Measurements from ENCODE around the gene MEF2B. TPM values are rescaled to one million over a fixed set of nuclear protein-coding genes. Genes with fewer than 3 reads are reported as not detected.
"Not testable (repeated sequence)": the region's sequence is repeated elsewhere in the genome, so short reads cannot be mapped to it uniquely, and the experiment has no call there.

Gene MEF2B
- total RNA-seq, 1 donor from 2014 or later: 1.4 TPM

DNA sequence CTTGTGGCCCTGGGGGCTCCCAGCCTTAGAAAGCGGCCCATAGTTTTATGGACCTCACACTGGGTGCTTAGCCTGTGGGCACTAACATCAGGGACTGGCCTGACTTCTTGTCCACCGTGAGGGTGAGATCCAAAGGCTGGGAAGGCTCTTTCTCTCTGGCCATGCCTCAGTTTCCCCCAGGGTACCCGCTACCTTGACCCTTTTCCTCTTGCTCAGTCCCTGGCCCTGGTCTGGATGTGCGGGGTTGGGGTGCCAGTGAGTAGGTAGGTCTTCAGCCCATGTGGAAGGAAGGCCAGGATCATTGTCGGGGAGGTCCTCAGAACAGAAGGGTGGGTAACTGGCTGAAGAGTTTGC lies 30.2 kb downstream of the MEF2B start:
- DNase-seq (ENCODE audit: missing footprints) (no peak), ATAC-seq (no peak)
- intact Hi-C loops (cut with DNase I): loop anchor here (1.0 to 2.0 kb wide), 2 partner anchors 77 to 87 kb away; partner anchors contain the start of gene SLC25A42

GRCh38 chr19:19138109-19138981 lies 31.7 kb downstream of the MEF2B start, which contains the start of gene TMEM161A:
Gene TMEM161A, minus strand, starts transcription at chr19:19138478. Its CDS starts 50 bp downstream, at chr19:19138428.
- peak; percentile 98 for DNase-seq (ENCODE audit: missing footprints)
- intact Hi-C loops (cut with DNase I): loop anchor here (2.0 kb wide), 1 partner anchor 76 kb away; the partner anchor contains the start of gene SLC25A42
- ATAC-seq: peak; percentile 97

GRCh38 chr19:19137556-19138108 lies 32.4 kb downstream of the MEF2B start:
- peak; percentile 5 for ATAC-seq
- intact Hi-C loops (cut with DNase I): loop anchor here (2.0 kb wide), 1 partner anchor 75 kb away; the partner anchor contains the start of gene SLC25A42
- no peak for DNase-seq (ENCODE audit: missing footprints)

GRCh38 chr19:19135713-19136112 lies 34.4 kb downstream of the MEF2B start:
- ATAC-seq; DNase-seq (ENCODE audit: missing footprints); intact Hi-C loops (cut with DNase I): not testable (repeated sequence)

DNA sequence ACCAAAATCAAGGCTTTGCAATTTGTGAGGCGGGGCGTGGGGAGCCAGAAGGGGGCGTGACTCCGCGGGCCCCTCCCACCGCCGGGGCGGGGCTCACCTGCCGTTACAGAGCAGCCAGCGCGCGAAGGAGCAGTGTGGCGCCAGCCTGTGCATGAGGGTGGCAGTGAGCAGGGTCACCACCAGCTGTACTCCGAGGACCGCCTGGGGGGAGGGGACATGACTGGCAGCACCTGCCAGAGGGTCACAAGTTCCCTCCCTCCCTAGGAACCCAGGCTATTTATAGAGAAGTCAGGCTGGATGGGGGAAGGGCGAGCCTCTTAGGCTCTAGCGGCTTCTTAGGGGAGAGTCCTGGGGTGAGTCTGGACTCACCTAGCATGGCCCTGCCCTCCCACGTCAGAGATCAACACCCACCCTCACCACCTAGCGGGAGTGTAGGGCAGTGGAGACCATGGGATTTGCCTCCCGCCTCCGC lies 35.3 kb downstream of the MEF2B start:
- intact Hi-C loops (cut with DNase I): no loop called here
- ATAC-seq (peak; percentile 85), DNase-seq (ENCODE audit: missing footprints) (peak; percentile 89)

GRCh38 chr19:19133985-19134384 lies 36.1 kb downstream of the MEF2B start:
- intact Hi-C loops (cut with DNase I): no loop called here
- no peak for ATAC-seq
- no peak for DNase-seq (ENCODE audit: missing footprints)

DNA sequence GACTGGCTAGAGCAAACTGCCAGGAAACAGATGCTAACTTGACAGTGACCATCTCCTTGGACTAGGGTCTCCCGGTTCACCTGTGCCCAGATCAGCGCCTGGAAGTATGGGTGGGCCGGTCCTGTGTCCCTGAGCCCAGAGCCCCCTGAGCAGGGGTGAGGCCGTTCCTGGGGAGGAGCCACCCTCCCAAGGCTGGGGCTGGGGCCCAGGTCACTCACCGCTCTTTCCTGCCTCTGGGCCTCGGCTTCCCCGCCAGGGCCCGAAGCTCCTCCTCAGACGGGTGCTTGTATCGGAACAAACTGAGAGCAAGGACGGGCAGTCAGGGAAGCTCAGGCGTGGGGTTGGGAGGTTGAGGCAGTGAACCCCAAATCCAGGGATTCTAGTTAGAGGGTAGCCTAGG lies 37.2 kb downstream of the MEF2B start:
- DNase-seq (ENCODE audit: missing footprints): no peak
- no peak for ATAC-seq
- intact Hi-C loops (cut with DNase I): no loop called here

DNA sequence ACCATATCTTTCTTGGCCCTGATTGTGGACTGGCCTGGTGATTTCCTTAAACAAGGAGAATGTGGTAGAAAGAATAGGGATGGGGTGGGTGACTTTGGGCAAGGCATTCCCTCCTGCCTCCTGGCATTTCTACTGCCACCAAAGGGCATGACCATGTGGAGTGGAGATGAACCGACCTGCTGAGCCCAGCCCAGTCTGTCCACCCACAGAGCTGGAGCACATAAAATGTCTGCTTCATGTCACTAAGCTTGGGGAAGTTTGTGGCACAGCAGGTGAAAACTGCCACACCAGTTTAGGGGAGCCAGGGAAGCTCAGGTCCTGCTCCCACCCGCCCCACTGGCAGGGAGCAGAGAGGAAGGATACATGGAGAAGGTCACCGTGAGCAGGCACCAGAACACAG lies 38.1 kb downstream of the MEF2B start:
- ATAC-seq: no peak
- no peak for DNase-seq (ENCODE audit: missing footprints)
- intact Hi-C loops (cut with DNase I): no loop called here

- intact Hi-C loops (cut with DNase I): no loop called here
- ATAC-seq: no peak
Observed at GRCh38 chr19:19126102-19126501, 44.0 kb downstream of the MEF2B start.

GRCh38 chr19:19123386-19123785 lies 46.7 kb downstream of the MEF2B start:
- intact Hi-C loops (cut with DNase I): no loop called here
- ATAC-seq (no peak), DNase-seq (ENCODE audit: missing footprints) (no peak)

More at GRCh38 chr19:19126102-19126501, 44.0 kb downstream of the MEF2B start:
- DNase-seq (ENCODE audit: missing footprints): no peak

DNA sequence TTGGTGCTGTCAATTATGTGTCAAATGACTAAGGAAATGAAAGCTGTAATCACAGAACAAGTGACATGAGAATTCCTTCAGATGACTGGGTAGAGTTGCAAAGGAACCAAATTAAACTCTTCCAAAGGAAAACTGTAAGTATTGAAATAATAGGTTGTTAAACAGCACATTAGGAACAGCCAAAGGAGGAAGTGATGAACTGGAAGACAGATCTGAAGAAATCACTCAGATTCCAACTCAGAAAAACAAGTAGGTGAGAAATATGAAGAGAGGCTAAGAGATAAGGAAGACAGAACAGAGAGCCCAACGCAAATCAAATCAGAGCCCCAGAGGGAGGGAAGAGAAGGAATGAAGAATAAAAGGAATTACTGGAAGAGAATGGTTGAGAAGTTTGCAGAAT lies 47.2 kb downstream of the MEF2B start:
- ATAC-seq (no peak), DNase-seq (ENCODE audit: missing footprints) (no peak)
- intact Hi-C loops (cut with DNase I): no loop called here

GRCh38 chr19:19121371-19121770 lies 48.7 kb downstream of the MEF2B start:
- DNase-seq (ENCODE audit: missing footprints): peak; percentile 56
- no peak for ATAC-seq
- intact Hi-C loops (cut with DNase I): no loop called here

DNA sequence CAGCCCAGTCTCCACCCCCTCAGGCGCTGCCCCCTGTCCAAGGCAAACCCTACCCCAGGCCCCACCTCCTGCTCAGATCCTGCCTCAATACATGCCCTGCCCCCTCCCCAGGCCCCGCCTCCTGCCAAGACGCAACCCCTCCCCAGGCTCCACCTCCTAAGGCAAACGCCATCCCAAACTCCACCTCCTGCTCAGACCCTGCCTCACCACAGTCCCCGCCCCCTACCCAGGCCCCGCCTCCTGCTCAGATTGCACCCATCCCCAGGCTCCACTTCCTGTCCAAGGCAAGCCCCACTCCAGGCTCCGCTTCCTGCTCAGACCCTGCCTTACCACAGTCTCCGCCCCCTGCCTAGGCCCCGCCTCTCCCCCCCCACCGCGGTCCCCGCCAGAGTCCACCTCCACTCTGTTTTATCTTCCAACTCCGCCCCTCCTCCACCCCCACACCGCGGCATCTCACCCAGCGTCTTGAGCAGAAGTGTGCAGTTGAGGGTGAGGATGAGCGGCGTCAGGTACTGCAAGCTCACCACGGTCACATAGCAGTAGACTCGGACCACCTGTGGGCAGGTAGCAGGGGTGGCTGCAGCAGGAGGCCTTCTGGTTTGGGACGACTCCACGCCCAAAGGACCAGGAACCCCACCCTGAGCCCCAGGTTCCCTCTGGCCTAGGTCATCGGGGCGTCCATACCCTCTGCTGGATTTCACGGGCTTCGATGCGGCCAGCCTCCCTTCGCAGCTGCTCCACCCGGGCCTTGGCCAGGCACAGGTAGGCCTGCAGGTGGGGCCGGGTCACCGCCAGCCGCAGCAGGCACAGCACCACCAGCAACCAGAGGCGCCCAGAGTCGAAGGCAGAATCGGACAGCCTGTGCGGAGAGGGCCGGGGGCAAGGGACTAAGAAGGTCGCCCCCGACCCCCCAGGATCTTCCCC lies 49.5 kb downstream of the MEF2B start:
- intact Hi-C loops (cut with DNase I): no loop called here
- ATAC-seq (peak; percentile 43), DNase-seq (ENCODE audit: missing footprints) (peak; percentile 69)

DNA sequence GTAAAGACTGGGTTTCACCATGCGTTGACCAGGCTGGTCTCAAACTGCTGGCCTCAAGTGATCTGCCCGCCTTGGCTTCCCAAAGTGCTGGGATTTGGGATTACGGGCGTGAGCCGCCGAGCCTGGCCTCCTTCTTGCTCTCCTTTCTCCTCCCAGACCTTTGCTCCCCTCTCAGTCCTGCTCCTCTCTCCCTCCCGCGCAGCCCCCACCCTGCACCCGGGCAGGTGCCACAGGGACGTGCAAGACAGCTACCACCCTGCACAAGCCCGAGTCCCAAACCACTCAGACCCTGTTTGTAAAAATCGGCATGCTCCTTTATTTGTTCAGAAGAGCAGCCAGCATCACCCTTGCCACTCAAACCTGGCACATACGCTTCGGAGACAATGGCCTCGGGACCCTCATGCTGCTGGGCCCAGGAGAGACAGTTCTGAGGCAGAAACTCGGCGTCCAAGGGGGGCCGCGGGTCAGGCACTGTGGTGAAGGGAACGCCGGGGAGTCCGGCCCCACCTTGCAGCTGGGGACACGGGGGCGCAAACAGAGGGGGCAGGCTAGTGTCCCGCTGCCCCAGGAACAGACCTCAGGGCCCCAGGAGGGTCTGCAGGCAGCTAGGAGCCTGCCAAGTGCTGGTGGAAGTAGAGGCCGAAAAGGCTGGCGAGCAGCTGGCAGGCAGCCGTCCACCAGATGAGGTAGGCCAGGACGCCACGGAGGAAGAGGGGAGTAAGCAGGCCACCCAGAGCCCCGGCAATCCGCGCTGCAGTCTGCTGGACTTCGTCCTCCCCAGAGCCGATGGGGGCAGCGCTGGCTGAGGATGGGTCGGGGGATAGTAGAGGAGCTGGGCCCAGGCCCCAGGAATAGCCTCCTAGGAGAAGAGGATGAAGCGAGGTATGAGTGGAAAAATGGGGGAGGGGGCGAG lies 50.5 kb downstream of the MEF2B start:
- ATAC-seq (no peak), DNase-seq (ENCODE audit: missing footprints) (no peak)
- intact Hi-C loops (cut with DNase I): no loop called here

DNA sequence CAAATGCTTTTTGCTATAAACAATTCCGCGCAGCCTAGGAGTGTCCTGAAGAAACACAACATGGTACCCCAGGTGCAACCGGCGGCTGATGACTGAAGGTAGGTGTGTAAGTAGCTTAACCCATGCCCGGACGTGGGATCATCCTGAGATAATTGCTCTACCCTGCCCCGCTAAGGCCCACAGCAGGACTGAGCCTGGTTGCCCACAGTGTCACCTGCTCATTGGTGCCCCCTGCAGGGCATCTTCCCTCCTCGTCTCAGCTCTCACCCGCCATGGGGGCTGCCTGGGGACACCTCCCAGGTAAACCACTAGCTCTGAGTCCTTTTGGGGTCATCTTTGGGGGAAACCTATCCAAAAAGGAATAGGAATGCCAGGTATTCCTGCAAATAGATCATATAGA lies 54.1 kb downstream of the MEF2B start:
- intact Hi-C loops (cut with DNase I): no loop called here
- ATAC-seq (no peak), DNase-seq (ENCODE audit: missing footprints) (no peak)

GRCh38 chr19:19113040-19113626 lies 56.9 kb downstream of the MEF2B start:
- ATAC-seq: no peak
- intact Hi-C loops (cut with DNase I): no loop called here

DNA sequence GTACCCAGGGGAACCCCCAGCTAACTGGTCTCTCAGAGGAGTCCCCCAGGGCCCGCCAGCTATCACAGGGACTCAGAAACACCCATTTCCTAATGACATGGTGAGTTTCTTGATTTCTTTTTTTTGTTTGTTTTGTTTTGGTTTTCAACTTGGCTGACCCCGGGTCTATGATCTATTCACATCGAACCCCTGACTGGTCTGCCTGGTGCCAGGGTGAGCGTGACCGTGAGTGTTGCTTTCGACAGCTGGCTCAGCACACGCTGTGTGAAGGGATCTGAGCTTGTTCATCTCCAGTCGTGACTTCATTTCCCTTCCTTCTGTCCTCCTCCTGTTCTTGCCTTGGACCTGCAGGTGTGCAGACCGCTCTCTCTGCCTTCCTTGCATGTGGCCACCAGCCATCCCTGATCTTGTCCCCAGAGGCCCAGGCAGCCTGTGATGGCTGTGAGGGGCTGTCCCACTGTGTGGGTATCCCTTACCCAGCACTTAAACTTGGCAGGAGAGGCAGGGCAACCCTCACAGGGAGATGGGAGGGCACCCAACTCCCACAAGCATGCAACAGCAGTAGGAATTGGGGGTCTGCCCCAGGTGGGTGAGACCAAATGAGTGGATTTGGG lies 58.0 kb downstream of the MEF2B start:
- intact Hi-C loops (cut with DNase I): no loop called here
- no peak for ATAC-seq
- DNase-seq (ENCODE audit: missing footprints): no peak

More at GRCh38 chr19:19113040-19113626, 56.9 kb downstream of the MEF2B start:
- DNase-seq (ENCODE audit: missing footprints): no peak
